HUES64 (cell line): ENCODE data around the gene UPK1B. TPM values are rescaled to one million over a fixed set of nuclear protein-coding genes. Genes with fewer than 3 reads are reported as not detected.
"Not testable (repeated sequence)": the region's sequence is repeated elsewhere in the genome, so short reads cannot be mapped to it uniquely, and the experiment has no call there.

Experiments used
- H3K27ac ChIP-seq: 2 replicates; pipeline ENCODE4 v1.7.0; 2013; ENCODE audit warnings: low read depth, low read length, inconsistent platforms
- H3K27me3 ChIP-seq: 2 replicates; pipeline ENCODE4 v1.6.1; 2013; ENCODE audit warnings: mild to moderate bottlenecking, low read length; ENCODE audit not compliant: insufficient read depth
- H3K36me3 ChIP-seq: 2 replicates; pipeline ENCODE4 v1.6.1; 2013; ENCODE audit warnings: mild to moderate bottlenecking, low read length; ENCODE audit not compliant: insufficient read depth
- H3K4me1 ChIP-seq: 2 replicates; pipeline ENCODE4 v1.6.1; 2013; ENCODE audit warnings: mild to moderate bottlenecking, low read length, moderate library complexity; ENCODE audit not compliant: insufficient read depth
- H3K4me3 ChIP-seq: 2 replicates; pipeline ENCODE4 v1.5.1; 2013; ENCODE audit warnings: mild to moderate bottlenecking, low read length, moderate library complexity
- H3K9ac ChIP-seq: 2 replicates; pipeline ENCODE4 v1.6.1; 2013; ENCODE audit warnings: mild to moderate bottlenecking, low read depth, low read length
- H3K9me3 ChIP-seq: 2 replicates; pipeline ENCODE4 v1.6.1; 2013; ENCODE audit warnings: low read depth, low read length; ENCODE audit not compliant: insufficient read depth
- WGBS: fragments of 150-250, 120-280 bp; methylation state at CpG from one replicate; pipeline ENCODE4 v1.1.7; 2013; ENCODE audit warnings: missing lambda C conversion rate; 5-methylcytosine and 5-hydroxymethylcytosine counted together
- polyA plus RNA-seq, 2 experiments: library from polyadenylated mRNA; stranded (reverse); fragments of 50-300 nt; gene quantifications; one replicate each; pipeline ENCODE4 v1.2.3, GENCODE V29; 2013

UPK1B gene
- 0.70 TPM for polyA plus RNA-seq (2013, experiment 1 of 2)
- 0.19 TPM for polyA plus RNA-seq (2013, experiment 2 of 2)

GRCh38 chr3:119173325-119173724 lies at the start of gene UPK1B:
UPK1B (plus strand) TSS chr3:119173598; CDS start chr3:119186742, 13,144 bp downstream.
- Histone ChIP-seq H3K9me3 (no peaks in the 10 kb centered on the region), H3K4me3 (no peak within 1 kb of the TSS), H3K27ac (no peak within 1 kb of the TSS), H3K27me3 (0 out of 2 replicates have a peak, but pooled peaks cover 2% of the 10 kb centered on the region), H3K36me3 (no peaks in the 10 kb centered on the region), H3K4me1 (peaks cover 4% of the 10 kb centered on the region; the same call in 1 of the 2 replicates), H3K9ac (no peak within 1 kb of the TSS)
- 24% methylated on average over 13 of the region's 13 CpGs for WGBS

DNA sequence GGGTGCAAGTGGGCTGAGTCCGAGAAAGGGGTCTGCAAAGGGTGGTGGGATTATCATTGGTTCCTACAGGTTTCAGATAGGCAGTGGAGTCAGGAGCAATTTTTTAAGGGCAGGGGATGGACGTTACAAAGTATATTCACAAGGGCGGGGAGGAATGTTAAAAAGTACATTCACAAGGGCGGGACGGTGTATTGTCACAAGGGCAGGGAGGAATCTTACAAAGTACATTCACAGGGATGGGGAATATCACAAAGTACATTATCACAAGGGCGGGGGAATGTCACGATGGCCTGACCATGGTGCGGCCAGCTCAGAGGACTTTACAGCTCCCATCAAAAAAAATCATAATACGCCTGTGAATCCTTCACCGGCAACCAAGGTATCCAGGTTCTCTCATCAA lies 48.1 kb upstream of the UPK1B start:
- Histone ChIP-seq H3K9ac (no peak overlapping the region), H3K36me3 (no peaks in the 10 kb centered on the region), H3K4me3 (no peak overlapping the region), H3K27me3 (no peaks in the 10 kb centered on the region), H3K9me3 (peaks cover 10% of the 10 kb centered on the region; the same call in 1 of the 2 replicates), H3K4me1 (peaks cover 3% of the 10 kb centered on the region), H3K27ac (no peak overlapping the region)
- 95% methylated on average over 10 of the region's 10 CpGs for WGBS

- no peaks in the 10 kb centered on the region for H3K27me3 ChIP-seq
- no peak overlapping the region for H3K9ac ChIP-seq
- no peak overlapping the region for H3K4me3 ChIP-seq
- H3K9me3 ChIP-seq: peaks cover 10% of the 10 kb centered on the region; the same call in 1 of the 2 replicates
- H3K36me3 ChIP-seq: no peaks in the 10 kb centered on the region
- H3K27ac ChIP-seq: no peak overlapping the region
- 81% methylated on average over 17 of the region's 17 CpGs for WGBS
- peaks cover 3% of the 10 kb centered on the region for H3K4me1 ChIP-seq
These were observed 47.5 kb upstream of the UPK1B start for GRCh38 chr3:119125742-119126504.

DNA sequence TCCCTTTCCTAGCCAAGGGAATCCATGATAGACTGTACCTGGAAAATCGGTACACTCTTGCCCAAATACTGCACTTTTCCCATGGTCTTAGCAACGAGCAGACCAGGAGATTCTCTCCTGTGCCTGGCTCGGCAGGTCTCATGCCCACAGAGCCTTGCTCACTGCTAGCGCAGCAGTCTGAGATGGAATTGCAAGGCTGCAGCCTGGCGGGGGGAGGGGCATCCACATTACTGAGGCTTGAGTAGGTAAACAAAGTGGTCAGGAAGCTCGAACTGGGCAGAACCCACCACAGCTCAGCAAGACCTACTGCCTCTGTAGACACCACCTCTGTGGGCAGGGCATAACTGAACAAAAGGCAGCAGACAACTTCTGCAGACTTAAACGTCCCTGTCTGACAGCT lies 43.1 kb upstream of the UPK1B start:
- 67% methylated on average over 6 of the region's 7 CpGs for WGBS
- H3K27me3 ChIP-seq, H3K36me3 ChIP-seq, H3K27ac ChIP-seq, H3K9me3 ChIP-seq, H3K4me1 ChIP-seq, H3K4me3 ChIP-seq, H3K9ac ChIP-seq: not testable (repeated sequence)

GRCh38 chr3:119132291-119132690 lies 41.1 kb upstream of the UPK1B start:
- H3K27me3 ChIP-seq, H3K9me3 ChIP-seq, H3K9ac ChIP-seq, H3K4me1 ChIP-seq, H3K27ac ChIP-seq, H3K4me3 ChIP-seq, H3K36me3 ChIP-seq: not testable (repeated sequence)
- WGBS: 95% methylated on average over 3 of the region's 4 CpGs

DNA sequence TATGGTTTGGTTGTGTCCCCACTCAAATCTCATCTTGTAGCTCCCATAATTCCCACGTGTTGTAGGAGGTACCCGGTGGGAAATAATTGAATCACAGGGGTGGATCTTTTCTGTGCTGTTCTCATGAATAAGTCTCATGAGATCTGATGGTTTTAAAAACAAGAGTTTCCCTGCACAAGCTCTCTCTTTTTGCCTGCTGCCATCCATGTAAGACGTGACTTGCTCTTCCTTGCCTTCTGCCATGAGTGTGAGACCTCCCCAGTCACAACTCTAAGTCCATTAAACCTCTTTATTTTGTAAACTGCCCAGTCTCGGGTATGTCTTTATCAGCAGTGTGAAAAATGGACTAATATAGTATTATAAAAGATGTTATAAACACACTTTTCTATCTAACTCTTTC lies 34.0 kb upstream of the UPK1B start:
- not testable (repeated sequence) for H3K36me3 ChIP-seq
- WGBS: 98% methylated on average over 3 of the region's 4 CpGs

GRCh38 chr3:119140466-119140865 lies 32.9 kb upstream of the UPK1B start:
- no peaks in the 10 kb centered on the region for H3K27me3 ChIP-seq
- no peak overlapping the region for H3K4me3 ChIP-seq
- no peak overlapping the region for H3K9ac ChIP-seq
- no peak overlapping the region for H3K27ac ChIP-seq
- 99% methylated on average over 5 of the region's 5 CpGs for WGBS
- H3K4me1 ChIP-seq: no peaks in the 10 kb centered on the region
- H3K9me3 ChIP-seq: no peaks in the 10 kb centered on the region
- no peaks in the 10 kb centered on the region for H3K36me3 ChIP-seq

More for the DNA sequence above, 34.0 kb upstream of the UPK1B start:
- H3K27me3 ChIP-seq, H3K9me3 ChIP-seq, H3K4me1 ChIP-seq, H3K4me3 ChIP-seq, H3K27ac ChIP-seq, H3K9ac ChIP-seq: not testable (repeated sequence)

DNA sequence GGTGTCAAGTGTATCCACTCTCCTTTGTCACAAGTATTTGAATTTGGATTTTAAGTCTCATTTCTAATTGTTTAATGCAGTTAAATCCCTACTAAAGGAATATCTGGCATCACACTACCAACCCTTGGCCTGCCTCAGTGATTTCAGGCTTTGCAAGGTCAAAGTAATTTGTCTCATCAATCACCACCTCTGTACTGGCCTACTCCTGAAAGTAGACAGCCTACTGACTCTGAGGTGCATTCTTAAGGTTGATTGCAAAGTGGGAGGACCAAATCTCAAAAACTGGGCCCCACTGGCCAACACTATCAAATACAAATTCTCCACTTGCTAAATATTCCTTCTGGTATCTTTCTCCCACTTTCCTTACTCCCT lies 28.3 kb upstream of the UPK1B start:
- Histone ChIP-seq H3K27me3 (no peaks in the 10 kb centered on the region), H3K36me3 (no peaks in the 10 kb centered on the region), H3K4me1 (no peaks in the 10 kb centered on the region), H3K27ac (no peak overlapping the region), H3K9me3 (no peaks in the 10 kb centered on the region), H3K9ac (no peak overlapping the region), H3K4me3 (no peak overlapping the region)

- H3K27me3 ChIP-seq: no peaks in the 10 kb centered on the region
- H3K36me3 ChIP-seq: no peaks in the 10 kb centered on the region
- no peak within 1 kb of the TSS for H3K9ac ChIP-seq
- 81% methylated on average over 23 of the region's 23 CpGs for WGBS
- no peaks in the 10 kb centered on the region for H3K9me3 ChIP-seq
- no peak within 1 kb of the TSS for H3K27ac ChIP-seq
- H3K4me3 ChIP-seq: no peak within 1 kb of the TSS
- H3K4me1 ChIP-seq: no peaks in the 10 kb centered on the region
These were observed 27.8 kb upstream of the UPK1B start, which contains the start of gene TEX55 for GRCh38 chr3:119145500-119146167. TEX55 (plus strand) TSS chr3:119146165; CDS start chr3:119146190, 25 bp downstream.

DNA sequence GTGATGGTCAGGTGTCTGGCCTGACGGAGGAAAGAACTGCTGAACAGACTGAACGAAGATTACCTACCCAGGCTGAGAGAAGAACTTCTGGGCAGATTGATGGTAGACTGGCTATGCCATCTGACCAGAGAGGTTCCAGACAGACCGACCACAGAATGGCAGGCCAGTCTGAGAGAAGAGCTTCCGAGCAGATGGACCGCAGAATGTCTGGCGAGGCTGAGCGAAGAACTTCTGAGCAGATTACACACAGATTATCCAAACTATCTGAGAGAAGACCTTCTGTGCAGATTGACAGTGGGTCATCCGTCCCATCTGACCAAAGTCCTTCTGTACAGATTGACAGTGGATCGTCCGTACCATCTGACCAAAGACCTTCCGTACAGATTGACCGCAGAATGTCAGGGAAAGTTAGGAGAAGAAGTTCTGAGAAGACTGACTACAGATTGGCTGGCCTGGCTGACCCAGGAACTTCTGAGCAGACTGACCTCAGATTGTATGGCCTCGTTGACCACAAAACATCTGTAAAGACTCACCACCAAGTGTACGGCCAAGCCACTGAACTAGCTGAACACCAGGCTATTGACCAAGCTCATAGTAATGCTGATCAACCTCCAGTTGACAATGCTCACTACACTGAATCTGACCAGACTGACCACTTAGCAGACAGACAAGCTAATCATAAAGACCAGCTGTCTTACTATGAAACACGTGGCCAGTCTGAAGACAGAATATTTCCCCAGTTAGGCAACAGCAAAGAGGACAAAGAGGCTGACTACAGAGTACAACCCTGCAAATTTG lies 26.6 kb upstream of the UPK1B start:
- H3K9me3 ChIP-seq: no peaks in the 10 kb centered on the region
- no peaks in the 10 kb centered on the region for H3K4me1 ChIP-seq
- no peak overlapping the region for H3K4me3 ChIP-seq
- H3K36me3 ChIP-seq: no peaks in the 10 kb centered on the region
- no peak overlapping the region for H3K27ac ChIP-seq
- no peaks in the 10 kb centered on the region for H3K27me3 ChIP-seq
- no peak overlapping the region for H3K9ac ChIP-seq
- WGBS: 89% methylated on average over 15 of the region's 15 CpGs

- Histone ChIP-seq H3K4me1 (no peaks in the 10 kb centered on the region), H3K4me3 (no peak overlapping the region), H3K27ac (no peak overlapping the region), H3K9me3 (no peaks in the 10 kb centered on the region), H3K36me3 (no peaks in the 10 kb centered on the region), H3K27me3 (no peaks in the 10 kb centered on the region), H3K9ac (no peak overlapping the region)
- 43% methylated on average over 2 of the region's 2 CpGs for WGBS
These were observed 25.9 kb upstream of the UPK1B start for GRCh38 chr3:119147494-119147893.
